ENCODE results near the gene TNS3. TPM values are rescaled to one million over a fixed set of nuclear protein-coding genes. Genes with fewer than 3 reads are reported as not detected.

Gene TNS3
- polyA plus RNA-seq, 1 of the 3 experiments (the other 2 are of a cell fraction) = 72.3 TPM

DNA sequence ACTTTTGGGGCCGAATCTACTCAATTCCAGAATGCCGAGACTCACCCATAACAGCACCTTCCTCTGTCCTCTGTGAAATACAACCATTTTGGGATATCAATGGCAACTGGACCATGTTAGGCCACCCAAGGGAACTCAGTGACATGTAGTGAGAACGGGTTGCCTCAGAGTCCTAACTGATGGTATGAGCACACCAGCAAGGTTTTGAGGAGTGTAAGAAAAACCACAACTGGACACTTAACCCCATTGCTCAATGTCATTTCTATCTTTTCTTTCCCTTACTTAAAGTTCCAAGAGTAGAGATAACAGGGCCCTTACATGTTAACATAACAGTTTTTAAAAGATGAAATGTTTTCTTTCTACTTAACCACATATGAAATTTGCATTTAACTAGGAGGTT is 67.1 kb downstream of the TNS3 start:
- Histone ChIP-seq H3K27ac (ENCODE audit: low read depth in 2 of 2, low read length in 1 of 2) (peak overlapping the region; percentile 47 to 60; a peak in 2 of 4 replicates), H3K4me2 (no peak overlapping the region), H3K4me1 (ENCODE audit: control insufficient read depth in 1 of 2, insufficient read depth in 2 of 2, low read depth in 1 of 2, low read length in 1 of 2) (peaks cover 11 to 12% of the 10 kb centered on the region in 2 experiments; a peak in 2 of 4 replicates), H3K9me2 (no peaks in the 10 kb centered on the region), H3K79me2 (ENCODE audit: insufficient read depth) (peaks cover 45% of the 10 kb centered on the region), H3K9me3 (no peaks in the 10 kb centered on the region), H3K9ac (no peak overlapping the region), H3K4me3 (ENCODE audit: low read depth in 2 of 2, low read length in 1 of 2) (no peak overlapping the region), H3K36me3 (replicated peaks in 1 of 2; ENCODE audit: control insufficient read depth in 1 of 2, insufficient read depth in 2 of 2, low read length in 1 of 2) (peaks cover 2 to 17% of the 10 kb centered on the region in 2 experiments), H3F3A (replicated peaks; ENCODE audit: insufficient read depth) (peaks cover 16% of the 10 kb centered on the region), H3K27me3 (ENCODE audit: insufficient read depth) (no peaks in the 10 kb centered on the region), H2AFZ (ENCODE audit: low read depth) (no peak overlapping the region), H4K20me1 (ENCODE audit: insufficient read depth) (peaks cover 21% of the 10 kb centered on the region; the same call in 1 of the 2 replicates)
- no peak for DNase-seq
- TF ChIP-seq, protein P1, sequence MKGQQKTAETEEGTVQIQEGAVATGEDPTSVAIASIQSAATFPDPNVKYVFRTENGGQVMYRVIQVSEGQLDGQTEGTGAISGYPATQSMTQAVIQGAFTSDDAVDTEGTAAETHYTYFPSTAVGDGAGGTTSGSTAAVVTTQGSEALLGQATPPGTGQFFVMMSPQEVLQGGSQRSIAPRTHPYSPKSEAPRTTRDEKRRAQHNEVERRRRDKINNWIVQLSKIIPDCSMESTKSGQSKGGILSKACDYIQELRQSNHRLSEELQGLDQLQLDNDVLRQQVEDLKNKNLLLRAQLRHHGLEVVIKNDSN (IDR thresholded peaks at IDR 0.05; ENCODE audit: borderline replicate concordance, low read depth) = no peak
- TF ChIP-seq, protein P2, sequence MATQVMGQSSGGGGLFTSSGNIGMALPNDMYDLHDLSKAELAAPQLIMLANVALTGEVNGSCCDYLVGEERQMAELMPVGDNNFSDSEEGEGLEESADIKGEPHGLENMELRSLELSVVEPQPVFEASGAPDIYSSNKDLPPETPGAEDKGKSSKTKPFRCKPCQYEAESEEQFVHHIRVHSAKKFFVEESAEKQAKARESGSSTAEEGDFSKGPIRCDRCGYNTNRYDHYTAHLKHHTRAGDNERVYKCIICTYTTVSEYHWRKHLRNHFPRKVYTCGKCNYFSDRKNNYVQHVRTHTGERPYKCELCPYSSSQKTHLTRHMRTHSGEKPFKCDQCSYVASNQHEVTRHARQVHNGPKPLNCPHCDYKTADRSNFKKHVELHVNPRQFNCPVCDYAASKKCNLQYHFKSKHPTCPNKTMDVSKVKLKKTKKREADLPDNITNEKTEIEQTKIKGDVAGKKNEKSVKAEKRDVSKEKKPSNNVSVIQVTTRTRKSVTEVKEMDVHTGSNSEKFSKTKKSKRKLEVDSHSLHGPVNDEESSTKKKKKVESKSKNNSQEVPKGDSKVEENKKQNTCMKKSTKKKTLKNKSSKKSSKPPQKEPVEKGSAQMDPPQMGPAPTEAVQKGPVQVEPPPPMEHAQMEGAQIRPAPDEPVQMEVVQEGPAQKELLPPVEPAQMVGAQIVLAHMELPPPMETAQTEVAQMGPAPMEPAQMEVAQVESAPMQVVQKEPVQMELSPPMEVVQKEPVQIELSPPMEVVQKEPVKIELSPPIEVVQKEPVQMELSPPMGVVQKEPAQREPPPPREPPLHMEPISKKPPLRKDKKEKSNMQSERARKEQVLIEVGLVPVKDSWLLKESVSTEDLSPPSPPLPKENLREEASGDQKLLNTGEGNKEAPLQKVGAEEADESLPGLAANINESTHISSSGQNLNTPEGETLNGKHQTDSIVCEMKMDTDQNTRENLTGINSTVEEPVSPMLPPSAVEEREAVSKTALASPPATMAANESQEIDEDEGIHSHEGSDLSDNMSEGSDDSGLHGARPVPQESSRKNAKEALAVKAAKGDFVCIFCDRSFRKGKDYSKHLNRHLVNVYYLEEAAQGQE (IDR thresholded peaks at IDR 0.05; ENCODE audit: low read depth, low read length) = no peak
- TF ChIP-seq RXRA (IDR thresholded peaks at IDR 0.05; ENCODE audit: borderline replicate concordance, low read depth) (no peak), SMC3 (IDR thresholded peaks at IDR 0.05; ENCODE audit: low read depth, low read length) (no peak), JUND (IDR thresholded peaks at IDR 0.05) (no peak), RAD21 (IDR thresholded peaks at IDR 0.05; ENCODE audit: low read length) (no peak), EZH2phosphoT487 (IDR thresholded peaks at IDR 0.05; ENCODE audit: borderline replicate concordance, low read depth) (no peak), FOSL2 (IDR thresholded peaks at IDR 0.05; ENCODE audit: borderline replicate concordance, low read depth) (no peak), GABPA (IDR thresholded peaks at IDR 0.05; ENCODE audit: low read depth) (no peak), YY1 (IDR thresholded peaks at IDR 0.05; ENCODE audit: low read depth) (no peak)
- TF ChIP-seq, protein P3, sequence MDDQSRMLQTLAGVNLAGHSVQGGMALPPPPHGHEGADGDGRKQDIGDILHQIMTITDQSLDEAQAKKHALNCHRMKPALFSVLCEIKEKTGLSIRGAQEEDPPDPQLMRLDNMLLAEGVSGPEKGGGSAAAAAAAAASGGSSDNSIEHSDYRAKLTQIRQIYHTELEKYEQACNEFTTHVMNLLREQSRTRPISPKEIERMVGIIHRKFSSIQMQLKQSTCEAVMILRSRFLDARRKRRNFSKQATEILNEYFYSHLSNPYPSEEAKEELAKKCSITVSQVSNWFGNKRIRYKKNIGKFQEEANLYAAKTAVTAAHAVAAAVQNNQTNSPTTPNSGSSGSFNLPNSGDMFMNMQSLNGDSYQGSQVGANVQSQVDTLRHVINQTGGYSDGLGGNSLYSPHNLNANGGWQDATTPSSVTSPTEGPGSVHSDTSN (IDR thresholded peaks at IDR 0.05) = no peak
- TF ChIP-seq, protein P4, sequence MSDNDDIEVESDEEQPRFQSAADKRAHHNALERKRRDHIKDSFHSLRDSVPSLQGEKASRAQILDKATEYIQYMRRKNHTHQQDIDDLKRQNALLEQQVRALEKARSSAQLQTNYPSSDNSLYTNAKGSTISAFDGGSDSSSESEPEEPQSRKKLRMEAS (IDR thresholded peaks at IDR 0.05; ENCODE audit: low read depth) = no peak
- TF ChIP-seq, protein P5, sequence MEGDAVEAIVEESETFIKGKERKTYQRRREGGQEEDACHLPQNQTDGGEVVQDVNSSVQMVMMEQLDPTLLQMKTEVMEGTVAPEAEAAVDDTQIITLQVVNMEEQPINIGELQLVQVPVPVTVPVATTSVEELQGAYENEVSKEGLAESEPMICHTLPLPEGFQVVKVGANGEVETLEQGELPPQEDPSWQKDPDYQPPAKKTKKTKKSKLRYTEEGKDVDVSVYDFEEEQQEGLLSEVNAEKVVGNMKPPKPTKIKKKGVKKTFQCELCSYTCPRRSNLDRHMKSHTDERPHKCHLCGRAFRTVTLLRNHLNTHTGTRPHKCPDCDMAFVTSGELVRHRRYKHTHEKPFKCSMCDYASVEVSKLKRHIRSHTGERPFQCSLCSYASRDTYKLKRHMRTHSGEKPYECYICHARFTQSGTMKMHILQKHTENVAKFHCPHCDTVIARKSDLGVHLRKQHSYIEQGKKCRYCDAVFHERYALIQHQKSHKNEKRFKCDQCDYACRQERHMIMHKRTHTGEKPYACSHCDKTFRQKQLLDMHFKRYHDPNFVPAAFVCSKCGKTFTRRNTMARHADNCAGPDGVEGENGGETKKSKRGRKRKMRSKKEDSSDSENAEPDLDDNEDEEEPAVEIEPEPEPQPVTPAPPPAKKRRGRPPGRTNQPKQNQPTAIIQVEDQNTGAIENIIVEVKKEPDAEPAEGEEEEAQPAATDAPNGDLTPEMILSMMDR (IDR thresholded peaks at IDR 0.05) = no peak
- TF ChIP-seq, protein P6, sequence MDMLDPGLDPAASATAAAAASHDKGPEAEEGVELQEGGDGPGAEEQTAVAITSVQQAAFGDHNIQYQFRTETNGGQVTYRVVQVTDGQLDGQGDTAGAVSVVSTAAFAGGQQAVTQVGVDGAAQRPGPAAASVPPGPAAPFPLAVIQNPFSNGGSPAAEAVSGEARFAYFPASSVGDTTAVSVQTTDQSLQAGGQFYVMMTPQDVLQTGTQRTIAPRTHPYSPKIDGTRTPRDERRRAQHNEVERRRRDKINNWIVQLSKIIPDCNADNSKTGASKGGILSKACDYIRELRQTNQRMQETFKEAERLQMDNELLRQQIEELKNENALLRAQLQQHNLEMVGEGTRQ (IDR thresholded peaks at IDR 0.05; ENCODE audit: borderline replicate concordance, low read depth, low read length) = no peak
- 94% methylated on average over 3 of the region's 3 CpGs for WGBS (ENCODE audit: low lambda C conversion rate)
- ChIA-PET CTCF (no interaction called here), POLR2A (no interaction called here)

Data from SK-N-SH (cell line).